GM18861 (cell line): ENCODE data around the gene HIBCH.
"Not testable (repeated sequence)": the region's sequence is repeated elsewhere in the genome, so short reads cannot be mapped to it uniquely, and the experiment has no call there.

ENCODE experiments used
- ATAC-seq: cut with Tn5 transposase; IDR thresholded peaks from one replicate; pipeline ENCODE4 v1.9.1; 2021; ENCODE audit not compliant: unreplicated experiment

Gene HIBCH

GRCh38 chr2:190319555-190320498 lies at the start of gene HIBCH:
Gene HIBCH (minus strand): TSS chr2:190319826. CDS start chr2:190319750, 76 bp downstream.
- peak; percentile 85 for ATAC-seq

GRCh38 chr2:190367091-190367490 lies 47.5 kb upstream of the HIBCH start:
- ATAC-seq: no peak

GRCh38 chr2:190366248-190366753 lies 46.7 kb upstream of the HIBCH start:
- no peak for ATAC-seq

- ATAC-seq: no peak
These were observed 46.0 kb upstream of the HIBCH start for GRCh38 chr2:190365499-190366204.

GRCh38 chr2:190362894-190363293 lies 43.3 kb upstream of the HIBCH start:
- no peak for ATAC-seq

GRCh38 chr2:190361572-190361971 lies 41.9 kb upstream of the HIBCH start:
- no peak for ATAC-seq

- ATAC-seq: no peak
These were observed 41.3 kb upstream of the HIBCH start for GRCh38 chr2:190360965-190361364.

- ATAC-seq: no peak
These were observed 40.9 kb upstream of the HIBCH start for GRCh38 chr2:190360561-190360960.

- not testable (repeated sequence) for ATAC-seq
These were observed 39.2 kb upstream of the HIBCH start for GRCh38 chr2:190358655-190359448.

- ATAC-seq: no peak
These were observed 38.0 kb upstream of the HIBCH start for GRCh38 chr2:190357600-190357999.

- no peak for ATAC-seq
These were observed 36.5 kb upstream of the HIBCH start for GRCh38 chr2:190355968-190356644.

GRCh38 chr2:190354003-190354690 lies 34.5 kb upstream of the HIBCH start:
- ATAC-seq: no peak

GRCh38 chr2:190353537-190353899 lies 33.9 kb upstream of the HIBCH start:
- ATAC-seq: no peak

- no peak for ATAC-seq
These were observed 33.3 kb upstream of the HIBCH start for GRCh38 chr2:190352668-190353536.

- no peak for ATAC-seq
These were observed 32.3 kb upstream of the HIBCH start for GRCh38 chr2:190351955-190352354.

GRCh38 chr2:190350371-190350770 lies 30.7 kb upstream of the HIBCH start:
- no peak for ATAC-seq

- ATAC-seq: peak; percentile 64
These were observed 24.7 kb upstream of the HIBCH start for GRCh38 chr2:190344276-190344827.

- ATAC-seq: peak; percentile 32
These were observed 24.1 kb upstream of the HIBCH start, which contains the start of gene INPP1 for GRCh38 chr2:190343536-190344275. Gene INPP1 (plus strand): TSS chr2:190343589. CDS start chr2:190360103, 16,514 bp downstream.
